Adrenal gland (tissue), 5 donors: ENCODE measurements around the gene RHBDF2.

Experiments used
- POLR2A ChIP-seq, 2 donors: fragments of 450-650 bp; IDR thresholded peaks; one replicate each; pipeline ENCODE4 v1.6.1; 2017; ENCODE audit warnings: antibody characterized with exemption in 2 of 2, mild to moderate bottlenecking in 2 of 2, moderate library complexity in 1 of 2
- TF ChIP-seq, protein P1 (sequence below), 6 experiments: fragments of 450-650 bp in 4 of 6; fragments of 200-600 bp in 2 of 6; sonication (generic) in 1 of 6; IDR thresholded peaks; 1 replicate in 5 of 6; 2 replicates in 1 of 6; pipeline versions ENCODE4 v1.5.1 to v1.8.0; 2016 to 2021; ENCODE audit warnings: antibody characterized with exemption in 6 of 6, mild to moderate bottlenecking in 2 of 6, moderate library complexity in 1 of 6
- donor health status: DM: no; HTN: no; CAD: no.

DNA sequence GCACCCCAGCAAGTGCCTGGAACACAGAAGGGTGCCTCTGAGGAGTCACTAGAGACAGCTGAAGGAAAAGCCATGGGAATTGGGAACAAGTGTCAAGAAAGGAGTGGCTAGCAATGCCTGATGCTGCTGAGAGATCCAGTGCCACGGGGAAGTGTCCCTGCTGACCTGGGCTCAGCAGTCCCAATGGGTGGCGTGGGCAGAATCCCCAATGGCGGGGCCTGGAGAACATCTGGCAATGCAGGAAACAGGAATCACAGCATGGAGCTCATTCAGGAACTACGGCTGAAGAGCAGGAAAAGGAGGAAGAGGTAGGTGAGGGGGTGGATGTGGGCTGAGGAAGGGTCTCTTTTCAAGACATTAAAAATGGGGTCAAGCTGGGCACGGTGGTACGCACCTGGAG is 78.4 kb downstream of the RHBDF2 start:
- no peak for TF ChIP-seq POLR2A (IDR thresholded peaks at IDR 0.05)
- TF ChIP-seq, protein P1, sequence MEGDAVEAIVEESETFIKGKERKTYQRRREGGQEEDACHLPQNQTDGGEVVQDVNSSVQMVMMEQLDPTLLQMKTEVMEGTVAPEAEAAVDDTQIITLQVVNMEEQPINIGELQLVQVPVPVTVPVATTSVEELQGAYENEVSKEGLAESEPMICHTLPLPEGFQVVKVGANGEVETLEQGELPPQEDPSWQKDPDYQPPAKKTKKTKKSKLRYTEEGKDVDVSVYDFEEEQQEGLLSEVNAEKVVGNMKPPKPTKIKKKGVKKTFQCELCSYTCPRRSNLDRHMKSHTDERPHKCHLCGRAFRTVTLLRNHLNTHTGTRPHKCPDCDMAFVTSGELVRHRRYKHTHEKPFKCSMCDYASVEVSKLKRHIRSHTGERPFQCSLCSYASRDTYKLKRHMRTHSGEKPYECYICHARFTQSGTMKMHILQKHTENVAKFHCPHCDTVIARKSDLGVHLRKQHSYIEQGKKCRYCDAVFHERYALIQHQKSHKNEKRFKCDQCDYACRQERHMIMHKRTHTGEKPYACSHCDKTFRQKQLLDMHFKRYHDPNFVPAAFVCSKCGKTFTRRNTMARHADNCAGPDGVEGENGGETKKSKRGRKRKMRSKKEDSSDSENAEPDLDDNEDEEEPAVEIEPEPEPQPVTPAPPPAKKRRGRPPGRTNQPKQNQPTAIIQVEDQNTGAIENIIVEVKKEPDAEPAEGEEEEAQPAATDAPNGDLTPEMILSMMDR (IDR thresholded peaks at IDR 0.05), result no peak
